H1 (cell line): ENCODE results near the gene AGAP1. TPM values are rescaled to one million over a fixed set of nuclear protein-coding genes. Genes with fewer than 3 reads are reported as not detected.

Experiments
- CHD1 ChIP-seq: IDR thresholded peaks from 2 replicates; pipeline ENCODE4 v1.6.1; 2012; ENCODE audit warnings: low read depth, low read length, improper control_type of control experiment
- CREB1 ChIP-seq: IDR thresholded peaks from 2 replicates; pipeline ENCODE4 v1.6.1; 2012; ENCODE audit warnings: inconsistent platforms
- MAFK ChIP-seq: IDR thresholded peaks from 2 replicates; pipeline ENCODE4 v1.6.1; 2012; ENCODE audit warnings: low read depth, mild to moderate bottlenecking, improper control_type of control experiment, low read length
- RFX5 ChIP-seq: IDR thresholded peaks from 2 replicates; pipeline ENCODE4 v1.6.1; 2011; ENCODE audit warnings: low read depth, low read length, improper control_type of control experiment, borderline replicate concordance
- polyA plus RNA-seq, 7 experiments: library from polyadenylated mRNA; depleted of rRNA in 3 of 7; stranded (reverse) in 5 of 7; unstranded in 2 of 7; fragments of >200 nt in 5 of 7; fragments of 200-250 nt in 2 of 7; gene quantifications; 1 replicate in 5 of 7; 2 replicates in 1 of 7; 4 replicates in 1 of 7; pipeline versions ENCODE4 v1.2.1 to v1.2.3, GENCODE V29; 2011 to 2013; ENCODE audit warnings: missing spikeins in 2 of 7, mixed read lengths in 2 of 7
- total RNA-seq: library from RNA; stranded (reverse); fragmentation: NEBNext Ultra II Directional; extraction: Animal tissue kit (Norgen Biotek cat#: 25700); gene quantifications from 2 replicates; pipeline ENCODE4 v1.2.1, GENCODE V29; 2021

The AGAP1 gene
- total and polyA plus RNA-seq, 2 of the 8 experiments (the other 6 are each of a cell fraction or from before 2014, with no cell fraction given): 18.1 to 39.4 TPM

DNA sequence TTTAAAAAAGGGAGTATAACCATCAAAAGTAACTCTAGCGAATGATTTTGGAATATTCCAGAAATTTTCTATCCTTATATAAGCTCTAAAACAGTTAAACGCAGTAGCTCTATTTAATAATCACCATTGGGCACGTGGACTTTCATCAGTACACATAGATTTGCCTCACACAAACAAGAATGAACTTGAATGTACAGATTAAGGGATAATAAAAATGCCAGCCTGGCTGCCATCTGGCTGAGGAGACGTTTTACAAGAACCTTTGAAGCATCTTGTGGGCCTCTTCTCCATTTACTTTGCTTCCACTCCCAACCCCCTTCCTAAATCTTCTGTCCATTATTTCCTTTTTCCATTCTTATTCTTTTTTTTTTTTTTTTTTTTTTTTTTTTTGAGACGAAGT, 47.2 kb downstream of the AGAP1 start (continued):
- TF ChIP-seq RFX5: no peak
- no peak for TF ChIP-seq CREB1
- TF ChIP-seq CHD1: no peak
- TF ChIP-seq MAFK: no peak
